Cardiac muscle cell (in vitro differentiated cells and primary cell): Measurements from ENCODE around the gene TNNI3K. TPM values are rescaled to one million over a fixed set of nuclear protein-coding genes. Genes with fewer than 3 reads are reported as not detected.
A peak's percentile ranks its signal among the peaks of the same experiment; 100 is the strongest.

Experiments
- DNase-seq, 2 donors: peaks; one replicate each; pipeline versions ENCODE4 v3.0.0 to v3.0.0-alpha.2; 2010 to 2017; ENCODE audit warnings: low read depth in 1 of 2, low spot score in 1 of 2
- H3K27ac ChIP-seq: fragments of 200-600 bp; sonication (generic); 2 replicates; pipeline ENCODE4 v1.5.1; 2016
- H3K27me3 ChIP-seq: fragments of 200-600 bp; sonication (generic); 2 replicates; pipeline ENCODE4 v1.6.0; 2016; ENCODE audit warnings: control low read depth
- H3K36me3 ChIP-seq: fragments of 200-600 bp; sonication (generic); 2 replicates; pipeline ENCODE4 v1.5.1; 2016; ENCODE audit warnings: control low read depth
- H3K4me1 ChIP-seq: fragments of 200-600 bp; sonication (generic); 2 replicates; pipeline ENCODE4 v1.8.1; 2017; ENCODE audit warnings: low read depth, mild to moderate bottlenecking, mixed run types
- H3K4me3 ChIP-seq: fragments of 200-600 bp; sonication (generic); 2 replicates; pipeline ENCODE4 v1.5.1; 2016; ENCODE audit warnings: mild to moderate bottlenecking
- H3K9me3 ChIP-seq: fragments of 200-600 bp; sonication (generic); 2 replicates; pipeline ENCODE4 v1.5.1; 2017; ENCODE audit warnings: low read depth, mild to moderate bottlenecking, control low read depth
- polyA plus RNA-seq: library from polyadenylated mRNA; unstranded; fragments of >200 nt; fragmentation: Nextera tagmentation; extraction: Ambion mirVana; gene quantifications from 2 replicates; pipeline ENCODE4 v1.2.1, GENCODE V29; 2016
- total RNA-seq: library from RNA; depleted of rRNA; stranded (reverse); fragments of >200 nt; gene quantifications from 2 replicates; pipeline ENCODE4 v1.2.3, GENCODE V29; 2016
- TF ChIP-seq, protein P1 (sequence below): IDR thresholded peaks from 2 replicates; pipeline ENCODE4 v1.5.1; 2012; ENCODE audit warnings: low read depth, mild to moderate bottlenecking, low read length

Gene TNNI3K
- total and polyA plus RNA-seq, 2 experiments from 2014 or later, result 6.6 to 13.4 TPM

GRCh38 chr1:74549932-74550331, 314.7 kb downstream of the TNNI3K start:
- Histone ChIP-seq H3K27me3 (no peaks in the 10 kb centered on the region), H3K27ac (no peak overlapping the region), H3K4me3 (no peak overlapping the region), H3K4me1 (no peaks in the 10 kb centered on the region), H3K36me3 (no peaks in the 10 kb centered on the region), H3K9me3 (no peaks in the 10 kb centered on the region)
- no peak for DNase-seq
- TF ChIP-seq, protein P1, sequence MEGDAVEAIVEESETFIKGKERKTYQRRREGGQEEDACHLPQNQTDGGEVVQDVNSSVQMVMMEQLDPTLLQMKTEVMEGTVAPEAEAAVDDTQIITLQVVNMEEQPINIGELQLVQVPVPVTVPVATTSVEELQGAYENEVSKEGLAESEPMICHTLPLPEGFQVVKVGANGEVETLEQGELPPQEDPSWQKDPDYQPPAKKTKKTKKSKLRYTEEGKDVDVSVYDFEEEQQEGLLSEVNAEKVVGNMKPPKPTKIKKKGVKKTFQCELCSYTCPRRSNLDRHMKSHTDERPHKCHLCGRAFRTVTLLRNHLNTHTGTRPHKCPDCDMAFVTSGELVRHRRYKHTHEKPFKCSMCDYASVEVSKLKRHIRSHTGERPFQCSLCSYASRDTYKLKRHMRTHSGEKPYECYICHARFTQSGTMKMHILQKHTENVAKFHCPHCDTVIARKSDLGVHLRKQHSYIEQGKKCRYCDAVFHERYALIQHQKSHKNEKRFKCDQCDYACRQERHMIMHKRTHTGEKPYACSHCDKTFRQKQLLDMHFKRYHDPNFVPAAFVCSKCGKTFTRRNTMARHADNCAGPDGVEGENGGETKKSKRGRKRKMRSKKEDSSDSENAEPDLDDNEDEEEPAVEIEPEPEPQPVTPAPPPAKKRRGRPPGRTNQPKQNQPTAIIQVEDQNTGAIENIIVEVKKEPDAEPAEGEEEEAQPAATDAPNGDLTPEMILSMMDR, result no peak

DNA sequence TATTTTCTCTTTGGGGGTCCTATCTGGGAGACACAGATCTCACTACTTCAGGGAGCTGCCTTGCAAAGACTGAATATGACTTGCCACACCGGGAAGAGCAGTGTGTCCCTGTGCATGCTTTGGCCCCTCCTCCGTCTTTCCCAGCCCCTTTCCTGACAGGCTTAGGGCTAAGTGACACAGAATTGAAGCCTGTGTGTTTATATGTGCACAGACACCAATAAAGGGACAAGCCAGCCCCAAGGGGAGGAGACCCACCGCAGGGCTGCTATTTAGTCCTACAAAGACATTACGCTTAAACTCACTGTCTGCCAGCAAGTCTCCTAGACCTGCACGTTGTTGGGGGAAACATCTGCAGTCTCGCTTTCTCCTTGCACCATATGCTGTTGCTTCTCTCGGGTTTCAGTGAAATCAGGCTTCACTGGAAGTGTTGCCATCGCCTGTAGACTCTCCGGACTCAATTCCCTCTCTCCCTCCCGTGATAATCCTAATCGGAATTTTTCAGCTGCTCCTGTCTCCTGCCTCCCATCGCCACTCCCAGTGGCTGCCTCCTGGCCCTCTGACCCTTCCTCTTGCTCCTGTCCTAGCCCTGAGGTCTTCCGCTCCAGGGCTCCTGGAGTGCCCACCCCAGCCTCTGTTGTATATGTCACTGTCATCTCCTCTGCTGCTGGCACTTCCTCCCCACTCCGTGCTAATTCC, 335.8 kb downstream of the TNNI3K start:
- Histone ChIP-seq H3K27me3 (no peaks in the 10 kb centered on the region), H3K4me3 (no peak overlapping the region), H3K9me3 (no peaks in the 10 kb centered on the region), H3K4me1 (no peaks in the 10 kb centered on the region), H3K27ac (no peak overlapping the region), H3K36me3 (no peaks in the 10 kb centered on the region)
- no peak for DNase-seq
- TF ChIP-seq, protein P1, result no peak

- no peaks in the 10 kb centered on the region for H3K9me3 ChIP-seq
- no peaks in the 10 kb centered on the region for H3K27me3 ChIP-seq
- no peak overlapping the region for H3K27ac ChIP-seq
- no peak for DNase-seq
- H3K4me1 ChIP-seq, result no peaks in the 10 kb centered on the region
- H3K4me3 ChIP-seq, result no peak overlapping the region
- H3K36me3 ChIP-seq, result no peaks in the 10 kb centered on the region
- TF ChIP-seq, protein P1, result no peak
These were observed 336.3 kb downstream of the TNNI3K start for GRCh38 chr1:74571493-74571800.

DNA sequence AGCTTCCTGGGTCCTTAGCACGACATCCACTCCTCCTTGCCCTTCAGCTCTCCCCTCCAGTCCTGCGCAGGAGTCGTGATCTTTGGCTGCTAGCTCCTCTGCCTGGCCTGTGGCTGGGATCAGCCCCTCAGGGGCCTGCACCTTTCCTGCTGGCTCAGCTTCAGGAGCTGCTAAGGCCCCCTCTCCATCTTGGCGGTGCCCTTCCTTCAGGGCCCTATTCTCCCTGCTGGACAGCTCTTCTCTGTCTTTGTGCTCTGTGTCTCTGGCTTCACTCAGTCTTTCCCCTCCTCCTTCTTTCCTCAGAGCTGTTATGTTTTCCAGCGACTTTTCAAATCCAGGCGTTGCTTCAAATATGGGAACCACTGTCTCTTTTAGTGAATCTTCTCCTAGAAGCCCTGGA, 336.7 kb downstream of the TNNI3K start:
- TF ChIP-seq, protein P1, result no peak
- DNase-seq, result peak in 1 of 2 donors; percentile 22

GRCh38 chr1:74578101-74578500, 342.9 kb downstream of the TNNI3K start:
- Histone ChIP-seq H3K9me3 (no peaks in the 10 kb centered on the region), H3K4me3 (no peak overlapping the region), H3K36me3 (no peaks in the 10 kb centered on the region), H3K27me3 (no peaks in the 10 kb centered on the region), H3K4me1 (no peaks in the 10 kb centered on the region), H3K27ac (no peak overlapping the region)
- TF ChIP-seq, protein P1, result no peak
- no peak for DNase-seq

More for the DNA sequence above, 336.7 kb downstream of the TNNI3K start:
- Histone ChIP-seq H3K27me3 (no peaks in the 10 kb centered on the region), H3K27ac (no peak overlapping the region), H3K4me3 (no peak overlapping the region), H3K9me3 (no peaks in the 10 kb centered on the region), H3K36me3 (no peaks in the 10 kb centered on the region), H3K4me1 (no peaks in the 10 kb centered on the region)

GRCh38 chr1:74579425-74579824, 344.2 kb downstream of the TNNI3K start:
- Histone ChIP-seq H3K9me3 (no peaks in the 10 kb centered on the region), H3K4me3 (no peak overlapping the region), H3K36me3 (no peaks in the 10 kb centered on the region), H3K27ac (no peak overlapping the region), H3K27me3 (no peaks in the 10 kb centered on the region), H3K4me1 (no peaks in the 10 kb centered on the region)
- TF ChIP-seq, protein P1, result no peak
- DNase-seq, result no peak
